Smooth muscle cell of the brain vasculature (primary cell): Measurements from ENCODE around the gene COX7A2.

Experiments used
- DNase-seq: peaks from one replicate; pipeline ENCODE4 v3.0.0-alpha.2; 2012; ENCODE audit warnings: low read depth, low spot score

The COX7A2 gene

DNA sequence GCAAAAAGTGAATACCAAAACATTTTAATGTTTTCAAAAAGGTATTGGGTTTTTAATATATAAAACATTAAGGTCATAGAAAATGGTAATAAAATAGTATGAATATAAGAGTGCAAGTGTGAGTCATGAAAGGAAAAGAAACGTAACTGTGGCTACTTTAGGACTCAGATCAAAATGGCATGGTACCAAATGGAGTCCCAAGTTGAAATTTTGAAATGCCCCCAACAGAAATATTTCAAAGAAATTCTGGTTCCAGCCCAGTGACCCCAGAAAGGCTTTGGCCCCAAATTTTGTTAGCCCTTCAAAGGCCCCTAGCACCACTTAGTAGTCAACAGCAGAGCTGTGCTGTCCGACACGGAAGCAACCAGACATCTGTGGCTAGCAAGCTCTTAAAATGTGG lies 43.7 kb downstream of the COX7A2 start:
- DNase-seq, result no peak

DNA sequence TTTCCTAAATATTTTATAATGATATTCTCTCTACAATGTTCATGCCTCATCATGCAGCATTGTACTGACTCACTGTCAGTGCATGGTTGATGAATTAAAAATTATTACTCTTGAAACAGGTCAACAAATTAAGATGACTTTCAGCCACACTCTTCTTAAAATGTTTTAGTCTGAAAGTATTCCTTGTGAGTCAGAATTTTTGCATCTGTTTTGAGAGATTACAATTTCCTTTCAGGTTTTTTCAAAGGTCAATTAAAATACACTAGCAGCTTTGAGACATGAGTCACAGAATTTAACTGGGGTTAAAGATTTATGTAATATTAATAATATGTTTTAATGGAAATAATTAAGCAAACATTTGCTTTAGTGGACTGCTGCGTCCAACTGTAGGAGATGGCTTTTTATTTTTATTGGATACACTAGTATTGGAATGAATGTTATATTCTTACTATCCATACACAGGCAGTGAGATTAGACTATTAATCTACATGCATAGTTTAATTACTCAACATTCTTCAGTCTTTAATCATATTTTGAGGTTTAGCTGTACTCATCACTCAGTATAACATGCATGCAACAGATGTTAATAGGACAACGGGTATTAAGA lies 47.4 kb downstream of the COX7A2 start:
- DNase-seq, result no peak

DNA sequence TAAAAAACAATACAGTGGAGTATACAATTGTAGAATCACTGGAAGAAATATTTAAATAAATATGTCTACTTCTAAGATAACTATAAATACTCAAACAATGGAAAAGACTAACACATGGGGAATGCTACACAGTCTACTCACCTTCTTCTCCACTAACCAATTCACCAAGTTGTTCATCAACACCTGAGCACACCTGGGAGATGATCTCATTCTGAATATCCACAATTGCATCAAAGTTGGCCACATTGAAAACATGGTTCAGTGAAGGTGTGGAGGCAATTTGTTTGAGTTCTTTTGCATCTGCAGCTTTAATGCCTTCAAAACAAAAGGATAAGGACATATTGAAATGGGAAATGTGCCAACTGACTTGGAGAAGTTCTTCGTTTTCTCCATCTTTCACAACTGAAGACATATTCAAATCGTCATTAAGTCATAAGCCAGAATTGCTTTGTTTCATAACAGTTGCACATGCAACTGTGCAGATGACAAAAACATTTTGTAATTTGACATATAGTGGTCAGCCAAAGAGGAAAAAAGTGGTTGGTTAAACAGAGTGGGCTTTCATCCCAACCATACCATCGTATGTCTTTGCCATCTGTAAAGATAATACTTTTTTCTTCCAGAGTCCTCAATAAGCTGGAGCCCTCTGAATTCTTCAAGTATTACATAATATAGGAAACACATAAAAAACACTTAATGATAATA lies 55.2 kb downstream of the COX7A2 start:
- no peak for DNase-seq
